Stimulated activated CD8-positive, alpha-beta memory T cell treated with anti-CD3 and anti-CD28 coated beads, Interleukin-2, amount 100 ng/mL, for 1 hour (primary cell): ENCODE results near the gene CEP112.

Experiments used
- DNase-seq, 2 donors: peaks; one replicate each; pipeline ENCODE4 v3.0.0-alpha.2; 2020; ENCODE audit warnings: low read depth in 2 of 2

CEP112 gene

DNA sequence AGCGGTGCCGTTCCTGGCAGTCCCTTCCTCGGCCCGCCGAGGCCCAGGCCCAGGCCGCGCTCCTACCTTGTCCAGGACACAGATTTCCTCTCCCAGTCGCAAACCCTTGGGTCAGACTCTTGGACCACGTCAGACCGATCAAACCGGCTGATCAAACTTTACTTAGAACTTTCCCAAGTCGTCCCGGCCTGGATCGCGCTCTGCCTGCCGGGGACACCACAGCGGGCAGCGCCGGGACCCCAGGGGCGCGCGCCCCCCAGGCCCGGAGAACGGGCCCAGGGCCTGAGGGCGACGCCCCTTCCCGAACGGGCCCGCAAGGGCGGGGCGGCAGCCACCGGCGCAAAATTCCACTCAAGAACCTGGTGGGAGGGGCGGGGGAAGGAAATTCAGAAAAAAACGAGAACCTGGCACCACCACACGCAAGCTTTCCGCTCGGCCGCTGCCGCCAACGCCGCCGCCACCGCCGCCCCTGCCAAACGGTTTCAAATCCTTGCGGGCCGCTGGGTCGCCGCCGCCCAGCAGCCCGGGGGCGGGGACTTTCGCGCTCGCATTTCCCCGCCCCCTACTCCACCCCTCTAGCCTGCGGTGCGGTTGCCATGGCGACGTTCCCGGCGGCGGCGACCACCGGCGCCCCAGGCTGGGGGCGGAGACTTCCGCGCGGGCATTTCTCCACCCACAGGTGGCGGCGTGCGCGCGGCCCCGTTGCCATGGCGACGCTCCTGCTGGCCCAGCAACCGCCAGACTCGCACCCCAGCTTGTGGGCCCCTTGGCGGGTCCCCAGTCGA, at the start of gene CEP112:
Gene CEP112, minus strand, starts transcription at position 541 of the 785 bp plus-strand sequence.
- DNase-seq = peak; percentile 75 to 88

DNA sequence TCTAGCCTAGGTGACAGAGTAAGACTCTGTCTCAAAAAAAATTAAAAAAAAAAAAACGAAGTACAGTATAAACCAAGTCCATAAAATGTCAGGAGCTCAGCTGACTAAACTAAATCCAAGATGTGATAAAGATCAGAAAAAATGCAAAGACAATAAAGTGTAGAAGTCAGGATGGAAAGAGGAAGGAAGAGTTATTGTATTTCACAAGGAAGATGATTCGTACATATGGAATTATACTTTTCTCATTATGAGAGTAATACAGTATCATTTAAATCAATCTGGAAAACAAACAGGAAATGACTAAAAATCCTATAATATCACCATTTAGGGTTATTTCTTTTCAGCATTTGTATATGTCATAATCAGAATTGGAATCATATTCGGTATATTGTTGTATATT, 48.7 kb upstream of the CEP112 start:
- no peak for DNase-seq

DNA sequence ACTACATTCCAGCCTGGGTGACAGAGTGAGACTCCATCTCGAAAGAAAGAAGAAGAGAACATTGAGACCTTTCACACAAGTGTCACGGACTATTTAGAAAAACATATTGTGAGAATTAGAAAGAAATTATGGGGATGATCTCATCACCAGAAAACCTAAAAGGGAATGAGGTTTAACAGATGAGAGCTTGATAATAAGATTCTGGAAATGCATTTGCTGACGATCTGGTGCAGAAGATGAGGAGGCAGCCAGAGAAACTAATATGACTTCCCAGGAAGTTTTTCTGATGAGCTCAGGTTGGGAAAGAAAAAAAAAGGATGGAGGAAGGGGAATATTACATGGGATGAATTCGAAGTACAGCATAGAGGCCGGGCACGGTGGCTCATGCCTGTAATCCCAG, 48.1 kb upstream of the CEP112 start:
- no peak for DNase-seq

DNA sequence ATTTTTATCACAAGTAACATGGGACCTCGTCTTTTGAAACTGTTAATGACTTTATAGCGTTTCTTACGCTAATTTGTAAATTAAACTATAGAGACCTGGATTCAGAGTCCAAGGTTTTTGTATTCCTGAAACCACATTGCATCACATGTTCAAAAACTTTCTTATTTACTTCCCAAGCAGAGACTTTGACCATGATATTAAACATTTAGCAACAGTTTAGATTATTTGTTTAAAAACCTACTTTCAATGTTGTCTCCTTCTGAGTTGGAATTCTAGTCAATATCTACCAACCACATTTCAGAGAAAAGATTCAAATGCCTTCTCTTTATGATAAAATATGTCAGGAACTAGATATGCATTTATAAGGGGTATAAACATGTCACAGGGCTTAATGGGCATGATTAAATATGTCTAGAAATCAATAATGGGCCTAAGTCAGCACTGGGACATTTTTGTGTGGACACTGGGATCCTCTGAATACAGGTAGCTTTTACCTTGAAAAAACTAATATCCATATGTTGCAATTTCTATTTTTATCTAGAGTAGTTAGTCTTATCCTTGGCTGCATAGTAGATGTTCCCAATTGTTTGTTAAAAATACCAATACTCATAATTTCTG, 43.6 kb upstream of the CEP112 start:
- DNase-seq = no peak

DNA sequence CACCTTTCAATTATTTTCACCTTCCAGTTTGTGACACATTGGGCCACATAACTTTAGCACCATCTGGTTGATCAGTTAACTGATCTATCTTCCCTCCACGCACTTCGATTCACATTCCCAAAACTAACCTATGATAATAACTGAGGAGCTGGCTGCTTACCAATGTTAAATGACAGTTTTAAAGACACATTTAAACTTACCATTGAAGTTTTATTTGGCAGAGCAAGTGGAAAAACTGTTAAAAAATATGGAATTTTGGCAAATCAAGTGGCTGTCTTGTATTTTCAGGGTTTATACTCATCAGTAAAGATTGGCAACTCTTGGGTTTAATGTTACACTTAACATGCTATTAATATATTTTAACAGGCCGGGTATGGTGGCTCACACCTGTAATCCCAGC, 42.7 kb upstream of the CEP112 start:
- no peak for DNase-seq

DNA sequence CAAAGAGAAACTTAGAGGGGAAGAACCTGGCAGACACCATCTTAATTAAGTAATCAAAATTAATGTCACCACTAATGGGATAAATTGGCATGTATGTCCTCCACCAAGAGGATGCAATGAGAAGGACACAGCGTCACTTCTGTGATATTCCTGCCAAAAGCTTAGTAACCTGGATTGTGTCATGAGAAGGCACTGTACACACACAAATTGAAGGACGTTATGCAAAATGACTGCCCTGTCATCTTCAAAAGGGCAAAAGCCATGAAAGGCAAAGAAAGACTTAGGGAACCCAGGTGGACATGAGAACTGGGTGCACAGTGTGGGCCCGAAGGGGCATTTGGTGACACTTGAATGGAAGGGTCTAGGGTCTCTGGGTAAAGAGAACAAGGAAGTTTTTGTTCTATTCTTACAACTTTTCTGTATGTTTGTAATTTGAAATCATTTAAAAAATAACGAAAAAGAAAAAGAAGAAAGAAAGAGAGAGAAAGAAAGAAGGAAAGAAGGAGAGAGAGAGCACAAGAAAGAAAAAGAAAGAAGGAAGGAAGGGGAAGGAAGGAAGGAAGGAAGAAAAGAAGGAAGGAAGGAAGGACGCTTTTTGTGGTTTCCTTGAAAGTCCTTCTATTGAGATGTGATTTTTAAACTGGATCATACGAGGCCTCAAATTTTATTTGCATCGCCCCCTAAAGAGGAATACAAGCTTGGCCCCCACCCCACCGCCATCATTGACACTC, 41.3 kb upstream of the CEP112 start:
- DNase-seq = no peak

DNA sequence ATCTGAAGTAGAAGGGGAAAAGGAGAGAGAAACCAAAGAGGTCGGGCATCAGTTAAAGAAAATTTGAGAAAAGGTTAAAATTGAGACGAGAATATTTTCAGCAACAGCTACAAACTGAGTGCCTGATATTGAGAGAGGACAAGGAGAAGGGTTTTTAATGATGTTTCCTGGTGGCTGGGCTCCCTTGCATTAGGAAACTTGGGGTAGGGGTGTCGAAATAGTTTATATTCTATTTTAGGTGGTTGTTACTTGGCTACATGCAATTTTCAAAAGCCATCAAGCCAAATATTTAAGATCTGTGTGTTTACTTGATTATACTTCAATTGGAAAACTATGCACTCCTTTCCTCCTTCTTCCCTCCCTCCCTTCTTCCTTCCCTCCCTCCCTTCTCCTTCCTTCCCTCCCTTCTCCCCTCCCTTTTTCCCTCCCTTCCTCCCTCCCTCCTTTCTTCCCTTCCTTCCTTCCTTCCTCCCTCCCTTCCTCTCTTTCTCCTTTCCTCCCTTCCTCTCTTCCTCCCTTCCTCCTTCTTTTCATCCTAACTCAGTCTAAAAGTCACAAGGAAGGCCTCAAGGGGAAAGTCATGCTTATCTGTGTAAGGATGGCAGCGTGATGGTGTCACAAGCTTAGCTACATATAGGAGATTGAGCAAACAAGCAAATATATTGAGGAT, 39.1 kb upstream of the CEP112 start:
- no peak for DNase-seq

DNA sequence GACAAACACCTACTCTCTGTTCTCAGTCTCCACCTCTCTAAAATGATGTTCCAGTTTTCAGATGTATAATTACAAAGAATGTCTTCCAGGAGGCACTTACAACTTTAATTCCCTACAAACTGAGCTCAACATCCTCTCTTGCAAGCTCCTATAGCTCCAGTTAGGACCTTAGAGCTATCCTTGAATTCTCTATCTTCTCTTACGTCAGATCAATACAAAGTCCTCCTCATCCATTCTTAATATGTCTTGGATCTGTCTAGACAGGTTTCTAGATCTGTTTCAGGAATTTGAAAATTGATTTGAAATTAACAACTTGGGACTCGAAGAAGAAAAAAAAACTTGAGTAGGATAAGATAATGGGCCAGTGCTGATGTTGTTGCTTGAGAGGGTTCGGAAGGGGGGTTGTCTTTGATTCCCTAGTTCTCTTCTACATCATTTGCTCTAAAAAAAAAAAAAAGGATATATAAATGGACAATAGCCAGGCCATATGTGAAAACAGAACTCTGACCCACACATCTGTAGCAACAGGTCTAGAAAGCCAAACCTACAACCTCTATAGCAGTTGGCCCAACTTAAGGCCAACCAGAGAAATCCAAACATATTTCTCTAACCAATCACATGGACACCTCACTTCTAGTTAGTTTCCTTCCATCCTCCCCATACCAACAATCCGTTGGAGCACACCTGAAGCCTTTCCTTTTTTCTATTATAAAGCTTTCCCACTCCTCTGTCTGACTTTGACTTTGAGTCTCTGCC, 38.0 kb upstream of the CEP112 start:
- no peak for DNase-seq

DNA sequence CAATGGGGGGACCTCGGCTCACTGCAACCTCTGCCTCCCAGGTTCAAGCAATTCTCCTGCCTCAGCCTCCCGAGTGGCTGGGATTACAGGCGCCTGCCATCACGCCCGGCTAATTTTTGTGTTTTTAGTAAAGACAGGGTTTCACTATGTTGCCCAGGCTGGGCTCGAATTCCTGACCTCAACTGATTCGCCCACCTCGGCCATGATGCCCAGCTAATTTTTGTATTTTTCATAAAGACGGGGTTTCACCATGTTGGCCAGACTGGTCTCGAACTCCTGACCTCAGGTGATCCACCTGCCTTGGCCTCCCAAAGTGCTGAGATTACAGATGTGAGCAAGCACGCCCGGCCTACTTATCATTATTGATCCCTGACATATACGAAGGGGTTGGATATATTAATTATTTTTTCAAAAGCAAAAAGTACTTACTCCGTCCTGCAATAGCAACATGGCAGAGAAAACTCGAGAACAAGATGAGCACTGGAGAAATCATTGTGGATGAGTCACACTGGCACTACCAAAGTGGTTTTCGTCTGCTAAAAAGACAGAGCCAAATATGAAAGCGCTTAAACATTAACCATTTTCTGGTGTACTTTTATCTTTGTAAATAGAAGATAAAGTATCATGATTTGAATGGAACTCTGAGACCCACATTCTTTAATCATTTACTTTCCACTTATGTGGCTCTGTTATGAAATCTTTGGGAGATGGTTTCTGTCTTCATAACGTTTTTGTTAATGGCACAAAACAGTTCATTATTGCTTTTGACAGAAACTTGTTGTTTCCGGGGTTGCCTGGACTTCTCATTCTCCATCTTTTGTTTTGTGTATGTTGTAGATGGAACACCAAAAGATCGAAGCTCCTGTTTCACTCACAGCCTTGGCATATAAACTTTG, 37.2 kb upstream of the CEP112 start, which contains the start of gene APOH:
Gene APOH, minus strand, starts transcription at position 529 of the 896 bp plus-strand sequence. Its CDS starts 36 bp downstream, at position 493.
- DNase-seq = no peak

DNA sequence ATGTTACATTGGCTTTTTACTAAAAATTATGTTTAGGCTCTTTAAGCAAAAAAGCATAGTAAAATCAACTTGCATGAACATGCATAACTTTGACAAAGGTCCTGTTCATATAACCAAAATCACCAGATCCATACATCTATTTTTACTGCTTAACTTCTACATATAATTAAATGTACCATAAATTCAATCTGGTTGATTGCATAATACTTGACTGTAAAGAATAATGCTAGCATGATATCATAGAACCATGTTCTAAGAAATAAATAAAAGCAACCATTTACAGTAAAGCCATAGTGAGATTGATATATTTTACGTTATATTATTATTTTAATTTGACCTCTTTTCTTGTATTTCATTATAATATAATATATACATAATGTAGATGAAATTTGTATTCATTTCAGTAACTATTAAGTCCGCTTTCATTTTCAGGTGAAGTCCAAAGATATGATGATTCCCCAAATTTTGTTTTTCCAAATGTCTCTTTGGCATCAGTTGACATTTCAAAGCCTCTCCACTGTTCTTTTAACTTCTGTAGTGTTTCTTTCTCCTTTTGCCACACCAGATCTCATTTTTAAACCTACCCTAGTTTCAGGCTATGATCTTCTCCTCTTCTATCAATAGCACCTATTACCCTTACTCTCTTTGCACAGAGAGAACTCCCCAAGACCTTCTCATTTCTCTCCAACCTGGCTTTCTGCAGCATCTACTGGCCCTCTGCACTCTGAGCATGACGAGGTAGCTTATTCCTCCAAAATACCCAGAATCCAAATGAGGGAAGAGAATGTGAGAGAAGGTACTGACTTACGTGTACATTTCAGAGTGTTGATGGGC, 35.5 kb upstream of the CEP112 start:
- no peak for DNase-seq

DNA sequence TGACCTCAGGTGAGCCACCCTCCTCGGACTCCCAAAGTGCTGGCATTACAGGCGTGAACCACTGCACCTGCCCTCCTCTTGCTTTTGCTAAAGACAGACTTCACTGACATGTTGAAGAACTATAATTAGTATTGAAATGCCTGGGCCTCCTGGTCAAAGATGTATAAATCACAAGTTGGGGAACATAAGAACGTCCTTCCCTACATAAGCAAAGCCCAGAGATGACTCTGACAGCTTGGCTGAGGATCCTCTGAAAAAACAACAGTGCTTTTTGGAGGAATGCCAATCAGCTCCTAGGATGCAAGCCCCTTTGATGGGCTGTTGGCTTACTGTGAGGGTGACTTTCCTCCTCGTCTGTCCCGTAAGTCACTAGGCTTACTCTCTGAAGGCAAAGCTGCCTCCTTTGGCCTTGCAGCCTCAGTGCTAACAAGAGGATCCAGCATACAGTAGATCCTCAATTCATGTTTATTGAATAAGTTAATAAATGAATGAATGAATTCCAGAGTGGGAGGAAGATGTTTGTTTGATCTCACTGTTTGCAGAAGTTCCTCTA, 30.9 kb upstream of the CEP112 start:
- no peak for DNase-seq

DNA sequence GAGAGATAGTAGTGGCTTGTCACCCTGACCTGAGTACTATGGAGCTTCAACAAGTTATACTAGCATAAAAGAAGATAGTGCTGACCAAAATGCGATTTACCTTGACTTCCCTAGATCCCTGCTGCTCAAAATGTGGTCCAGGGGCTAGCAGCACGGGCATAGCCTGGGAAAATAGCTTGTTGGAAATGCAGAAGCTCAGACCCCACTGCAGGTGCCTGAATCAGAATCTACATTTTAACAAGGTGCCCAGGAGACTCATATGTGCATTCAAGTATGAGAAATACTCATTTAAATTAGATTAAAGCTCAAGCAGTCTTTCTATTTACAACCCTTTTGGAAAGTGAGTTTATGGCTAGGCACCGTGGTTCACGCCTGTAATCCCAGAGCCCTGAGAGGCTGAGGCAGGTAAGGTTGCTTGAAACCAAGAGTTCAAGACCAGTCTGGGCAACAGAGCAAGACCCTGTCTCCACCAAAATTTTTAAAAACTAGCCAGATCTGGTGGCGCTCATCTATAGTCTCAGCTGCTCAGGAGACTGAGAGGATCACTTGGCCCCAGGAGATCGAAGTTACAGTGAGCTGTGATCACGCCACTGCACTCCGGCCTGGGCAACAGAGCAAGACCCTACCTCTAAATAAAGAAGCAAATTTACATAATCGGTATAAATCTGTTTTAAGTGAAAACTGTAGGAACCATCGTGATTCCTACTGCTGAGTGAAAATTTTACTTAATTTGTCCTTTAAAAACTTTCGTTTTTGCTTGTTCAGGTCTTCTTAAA, 30.0 kb upstream of the CEP112 start:
- no peak for DNase-seq

DNA sequence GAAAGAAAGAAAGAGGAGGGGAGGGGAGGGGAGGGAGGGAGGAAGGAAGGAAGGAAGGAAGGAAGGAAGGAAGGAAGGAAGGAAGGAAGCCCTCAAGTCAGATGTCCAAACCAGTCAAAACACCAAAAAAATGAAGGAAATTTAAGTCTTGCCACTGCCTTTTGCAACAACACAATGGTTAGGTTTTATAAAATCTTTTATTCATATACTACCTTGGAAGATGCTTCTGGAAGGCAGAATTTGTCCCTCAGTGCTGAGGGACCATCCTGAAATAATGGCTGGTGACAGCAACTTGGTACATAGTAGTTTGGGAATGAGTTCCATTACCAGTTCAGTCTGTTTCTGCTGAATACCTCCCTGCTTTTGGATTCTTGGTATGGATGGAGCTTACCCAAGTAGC, 29.4 kb upstream of the CEP112 start:
- no peak for DNase-seq

DNA sequence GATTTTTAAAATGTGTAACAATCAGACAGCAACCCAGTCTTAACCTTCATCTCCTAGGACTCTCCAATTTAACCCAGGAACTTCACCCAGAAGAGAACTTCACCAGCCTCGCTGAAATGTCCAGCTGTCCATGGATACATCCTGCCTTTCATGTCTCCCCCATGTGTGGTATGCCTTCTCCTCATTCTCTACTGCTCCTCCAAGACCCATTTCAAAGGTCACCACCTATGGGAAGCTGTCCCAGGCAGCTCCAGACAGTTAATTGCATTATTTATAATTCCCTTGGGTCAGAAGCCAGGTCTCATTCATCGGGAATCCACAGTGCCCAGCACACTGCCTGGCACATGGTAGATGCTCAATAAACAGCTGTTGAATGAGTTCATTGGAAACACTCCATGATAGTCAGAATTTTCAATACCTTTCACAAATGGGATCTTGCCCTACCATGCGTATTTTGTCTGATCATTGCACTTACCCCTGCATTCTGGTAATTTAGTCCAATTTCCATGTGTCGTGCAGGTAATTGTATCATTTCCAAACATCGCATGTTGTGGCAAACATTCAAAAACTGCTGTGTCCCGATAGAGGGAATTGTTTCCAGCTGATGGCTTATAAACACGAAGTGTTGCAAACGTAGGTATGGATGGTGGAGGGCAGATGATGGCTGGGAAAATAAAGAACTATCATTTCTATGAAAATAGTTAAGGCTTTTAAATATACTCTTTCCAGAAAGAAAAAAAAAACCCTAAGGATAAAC, 28.3 kb upstream of the CEP112 start:
- DNase-seq = no peak

DNA sequence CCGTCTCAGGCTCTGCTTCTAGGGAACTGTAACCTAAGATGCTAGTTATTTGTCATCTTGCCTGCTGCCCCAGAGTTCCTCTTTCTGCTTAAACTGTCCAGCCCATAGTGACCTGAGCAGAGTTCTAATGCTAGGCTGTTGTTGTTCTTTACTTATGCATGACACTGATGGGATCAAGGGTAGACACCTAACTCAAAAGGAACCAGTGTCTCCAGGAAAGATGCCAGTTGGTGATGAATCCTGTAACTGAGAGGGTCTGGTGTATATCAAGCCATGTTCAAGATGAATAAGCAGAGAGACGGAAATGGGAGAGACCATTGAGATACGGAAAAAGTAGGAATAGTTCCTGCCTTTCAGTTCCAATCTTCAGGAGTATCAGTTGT, 23.6 kb upstream of the CEP112 start:
- no peak for DNase-seq

DNA sequence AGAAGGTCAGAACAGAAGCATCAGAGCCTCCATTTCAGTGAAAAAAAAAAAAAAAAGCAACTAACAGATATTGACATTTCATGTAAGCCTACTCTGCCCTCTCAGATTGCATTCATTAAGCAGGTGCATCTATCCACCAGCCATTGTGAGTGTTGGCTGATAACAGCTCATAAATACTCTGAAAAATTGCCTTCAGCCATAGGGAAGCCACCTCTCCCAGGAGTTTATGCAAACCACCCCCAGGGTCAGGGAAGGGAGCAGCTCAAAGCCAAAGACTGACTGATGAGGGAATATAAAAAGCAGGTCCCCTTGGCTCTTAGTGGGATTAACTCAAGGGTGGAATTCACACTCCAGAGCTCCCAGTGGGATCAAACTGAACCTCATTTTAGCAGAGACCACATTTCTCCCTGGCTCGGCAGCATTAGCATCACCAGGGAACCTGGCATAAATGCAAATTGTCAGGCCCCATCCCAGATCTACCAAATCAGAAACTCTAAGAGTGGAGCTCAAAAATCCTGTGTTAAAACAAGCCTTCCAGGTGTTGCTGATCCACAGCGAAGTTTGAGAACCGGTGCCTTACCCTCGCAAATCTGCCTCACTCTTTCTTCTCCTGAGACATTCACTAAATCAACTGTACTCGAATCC, 23.1 kb upstream of the CEP112 start:
- no peak for DNase-seq
